ENCODE results near the gene SELENOV.
A peak's percentile ranks its signal among the peaks of the same experiment; 100 is the strongest.

SELENOV gene

DNA sequence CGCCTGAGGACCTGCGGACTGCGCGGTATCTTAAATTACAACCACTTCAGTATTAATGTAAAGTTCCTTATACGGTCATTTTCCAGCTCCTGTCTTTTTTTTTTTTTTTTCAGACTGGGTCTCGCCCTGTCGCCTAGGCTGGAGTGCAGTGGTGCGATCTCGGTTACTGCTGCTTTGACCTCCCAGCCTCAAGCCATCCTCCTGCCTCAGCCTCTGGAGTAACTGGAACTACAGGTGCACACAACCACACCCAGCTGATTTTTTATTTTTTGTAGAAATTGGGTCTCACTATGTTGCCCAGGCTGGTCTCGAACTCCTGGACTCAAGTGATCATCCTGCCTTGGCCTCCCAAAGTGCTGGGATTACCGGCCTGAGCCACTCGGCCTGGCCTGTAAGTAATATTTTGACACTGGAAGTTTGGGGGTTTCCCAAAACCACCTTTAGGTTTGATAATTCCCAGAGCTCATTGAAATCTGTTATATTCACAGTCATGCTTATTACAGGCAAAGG lies 18.1 kb downstream of the SELENOV start:
- TF ChIP-seq, protein P1, sequence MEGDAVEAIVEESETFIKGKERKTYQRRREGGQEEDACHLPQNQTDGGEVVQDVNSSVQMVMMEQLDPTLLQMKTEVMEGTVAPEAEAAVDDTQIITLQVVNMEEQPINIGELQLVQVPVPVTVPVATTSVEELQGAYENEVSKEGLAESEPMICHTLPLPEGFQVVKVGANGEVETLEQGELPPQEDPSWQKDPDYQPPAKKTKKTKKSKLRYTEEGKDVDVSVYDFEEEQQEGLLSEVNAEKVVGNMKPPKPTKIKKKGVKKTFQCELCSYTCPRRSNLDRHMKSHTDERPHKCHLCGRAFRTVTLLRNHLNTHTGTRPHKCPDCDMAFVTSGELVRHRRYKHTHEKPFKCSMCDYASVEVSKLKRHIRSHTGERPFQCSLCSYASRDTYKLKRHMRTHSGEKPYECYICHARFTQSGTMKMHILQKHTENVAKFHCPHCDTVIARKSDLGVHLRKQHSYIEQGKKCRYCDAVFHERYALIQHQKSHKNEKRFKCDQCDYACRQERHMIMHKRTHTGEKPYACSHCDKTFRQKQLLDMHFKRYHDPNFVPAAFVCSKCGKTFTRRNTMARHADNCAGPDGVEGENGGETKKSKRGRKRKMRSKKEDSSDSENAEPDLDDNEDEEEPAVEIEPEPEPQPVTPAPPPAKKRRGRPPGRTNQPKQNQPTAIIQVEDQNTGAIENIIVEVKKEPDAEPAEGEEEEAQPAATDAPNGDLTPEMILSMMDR (IDR thresholded peaks at IDR 0.05), result no peak
- Histone ChIP-seq H3K27ac (no peak overlapping the region), H3K4me3 (peak overlapping the region; percentile 95)
- DNase-seq (ENCODE audit: low spot score), result no peak

DNA sequence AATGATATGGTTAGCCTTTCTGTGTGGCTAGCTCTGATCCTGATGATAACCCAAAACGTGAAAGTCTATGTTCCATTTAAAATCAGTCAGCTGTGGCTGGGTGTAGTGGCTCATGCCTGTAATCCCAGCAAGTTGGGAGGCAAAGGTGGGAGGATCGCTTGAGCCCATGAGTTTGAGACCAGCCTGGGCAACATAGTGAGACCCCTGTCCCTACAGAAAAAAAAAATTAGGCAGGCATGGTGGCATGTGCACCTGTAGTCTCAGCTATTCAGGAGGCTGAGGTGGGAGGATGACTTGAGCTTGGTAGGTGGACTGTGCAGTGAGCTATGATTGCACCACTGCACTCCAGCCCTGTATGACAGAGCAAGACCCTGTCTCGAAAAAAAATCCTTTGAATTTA lies 18.9 kb downstream of the SELENOV start:
- Histone ChIP-seq H3K27ac (no peak overlapping the region), H3K4me3 (no peak overlapping the region)
- DNase-seq (ENCODE audit: low spot score), result no peak
- TF ChIP-seq, protein P1 (IDR thresholded peaks at IDR 0.05), result no peak

DNA sequence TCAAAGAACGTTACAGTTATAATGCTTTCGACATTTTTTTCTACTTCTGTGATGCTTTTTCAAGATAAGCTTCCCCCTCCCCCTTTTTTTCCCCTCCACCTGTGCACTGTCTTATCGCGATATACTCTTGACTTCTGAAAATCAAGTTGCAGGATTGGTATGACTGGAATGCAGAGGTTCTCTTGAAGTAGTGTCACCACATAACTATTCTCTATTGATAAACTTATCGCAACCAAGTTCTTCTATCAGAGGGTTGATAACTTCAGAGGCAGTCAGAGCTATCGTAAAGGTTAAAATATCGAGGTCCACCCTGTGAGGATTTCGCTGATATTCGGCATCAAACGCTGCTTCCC lies 24.2 kb downstream of the SELENOV start:
- Histone ChIP-seq H3K4me3 (peak overlapping the region; percentile 90), H3K27ac (peak overlapping the region; percentile 93 to 97)
- DNase-seq (ENCODE audit: low spot score), result no peak
- TF ChIP-seq, protein P1 (IDR thresholded peaks at IDR 0.05), result no peak

DNA sequence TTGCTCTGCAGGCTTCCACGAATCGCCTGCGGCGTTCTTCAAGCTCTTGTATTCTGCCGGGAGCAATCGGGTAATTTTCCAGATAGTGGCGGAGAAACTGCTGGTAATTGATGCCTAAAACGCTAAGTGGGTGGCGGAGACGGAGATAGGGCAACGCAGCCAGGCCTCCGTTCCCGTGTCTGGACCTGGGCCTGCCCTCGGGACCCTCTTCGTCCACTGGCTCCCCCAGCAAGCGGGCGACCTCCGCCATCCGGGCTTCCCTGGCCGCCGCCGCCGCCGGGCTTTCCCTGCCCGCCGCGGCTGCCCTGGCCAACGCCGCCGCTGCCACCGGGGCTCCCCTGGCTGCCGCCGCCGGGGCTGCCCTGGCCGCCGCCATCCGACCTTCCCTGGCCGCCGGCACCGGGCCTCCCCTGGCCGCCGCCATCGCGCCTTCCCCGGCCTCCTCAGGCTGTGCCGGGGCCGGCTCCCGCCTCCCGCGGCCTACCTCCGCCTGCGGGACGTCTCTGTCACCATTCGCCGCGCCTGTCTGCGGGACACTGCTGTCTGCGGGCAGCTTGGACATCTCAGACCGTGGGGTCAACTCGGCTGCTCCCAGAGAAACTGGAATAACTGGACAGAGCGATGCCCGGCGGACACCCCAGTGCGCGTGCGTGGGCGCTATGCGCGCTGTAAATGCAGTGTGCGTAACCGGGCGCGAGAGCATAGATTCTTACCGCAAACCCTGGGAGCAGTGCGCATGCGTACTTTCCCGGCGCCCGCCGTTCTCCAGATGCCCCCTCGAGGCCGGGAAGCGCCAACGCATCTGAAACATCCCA lies 24.8 kb downstream of the SELENOV start, which contains the start of gene EID2:
Gene EID2 (minus strand): TSS at position 644 of the 815 bp plus-strand sequence. CDS start 82 bp downstream, at position 562.
- Histone ChIP-seq H3K4me3 (peak within 1 kb of the TSS; percentile 90), H3K27ac (peak within 1 kb of the TSS; percentile 93 to 97)
- TF ChIP-seq, protein P1 (IDR thresholded peaks at IDR 0.05), result peak; percentile 64
- DNase-seq (ENCODE audit: low spot score), result peak; percentile 95

DNA sequence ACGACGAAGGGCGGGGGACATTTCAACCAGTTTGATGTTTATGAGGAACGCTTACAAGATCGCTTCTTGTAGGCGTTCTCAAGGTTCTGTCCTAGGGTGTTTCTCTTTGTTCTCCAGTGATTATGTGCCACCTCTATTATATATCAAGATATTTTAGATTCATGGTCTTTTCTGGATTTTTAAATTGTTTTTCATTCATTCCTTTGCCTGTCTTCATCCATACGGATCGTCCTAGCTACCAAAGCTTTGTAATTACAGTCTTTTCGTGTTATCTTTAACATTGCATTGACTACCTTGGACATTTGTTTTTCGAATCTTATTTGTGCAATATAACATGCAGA lies 25.4 kb downstream of the SELENOV start:
- DNase-seq (ENCODE audit: low spot score), result no peak
- TF ChIP-seq, protein P1 (IDR thresholded peaks at IDR 0.05), result no peak
- Histone ChIP-seq H3K27ac (no peak overlapping the region), H3K4me3 (peak overlapping the region; percentile 90)

DNA sequence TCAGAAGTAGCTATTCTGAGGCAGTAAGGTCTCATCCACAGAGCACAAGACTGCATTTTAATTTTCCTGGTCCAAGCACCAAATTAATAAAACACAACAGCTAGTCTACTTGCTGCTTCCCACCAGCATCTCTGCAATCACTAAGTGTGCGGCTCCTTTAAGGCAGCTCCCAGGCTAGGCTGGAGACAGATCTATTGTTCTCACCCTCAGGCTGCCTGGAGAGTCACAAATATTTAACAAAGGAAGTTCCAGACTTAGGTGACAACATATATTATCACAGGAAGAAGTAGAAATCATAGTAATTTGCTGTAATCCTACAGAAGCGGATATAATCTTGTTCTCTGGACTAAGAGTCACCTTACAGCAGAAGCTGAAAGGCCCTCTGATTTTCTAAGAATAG lies 27.3 kb downstream of the SELENOV start:
- no peak overlapping the region for H3K4me3 ChIP-seq
- H3K27ac ChIP-seq, result no peak overlapping the region
- TF ChIP-seq, protein P1 (IDR thresholded peaks at IDR 0.05), result no peak
- DNase-seq (ENCODE audit: low spot score), result no peak

DNA sequence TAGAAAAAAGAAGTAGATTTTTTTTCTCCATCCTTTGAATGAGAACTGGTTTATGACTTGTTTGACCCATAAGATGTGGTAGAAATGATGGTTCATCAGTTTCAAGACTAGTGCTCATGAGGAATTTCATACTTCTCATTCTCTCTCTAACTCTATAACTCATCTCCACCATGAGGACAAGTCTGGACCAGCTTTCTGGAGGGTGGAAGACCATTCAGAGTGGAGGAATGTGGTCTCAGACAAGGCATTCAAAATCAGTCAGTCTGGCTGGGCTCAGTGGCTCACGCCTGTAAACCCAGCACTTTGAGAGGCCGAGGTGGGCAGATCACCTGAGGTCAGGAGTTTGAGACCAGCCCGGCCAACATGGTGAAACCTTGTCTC lies 28.5 kb downstream of the SELENOV start:
- TF ChIP-seq, protein P1 (IDR thresholded peaks at IDR 0.05), result no peak

More for the DNA sequence above, 28.5 kb downstream of the SELENOV start:
- no peak for DNase-seq (ENCODE audit: low spot score)
- no peak overlapping the region for H3K27ac ChIP-seq
- H3K4me3 ChIP-seq, result no peak overlapping the region
